Measurements from ENCODE around the gene YKT6.

Gene YKT6

GRCh38 chr7:44218418-44219201 is 17.8 kb downstream of the YKT6 start:
- no peak for DNase-seq (ENCODE audit: low spot score)

- no peak for DNase-seq (ENCODE audit: low spot score)
These were observed 18.7 kb downstream of the YKT6 start for GRCh38 chr7:44219371-44220045.

GRCh38 chr7:44220046-44220357 is 19.2 kb downstream of the YKT6 start:
- DNase-seq (ENCODE audit: low spot score): no peak

- no peak for DNase-seq (ENCODE audit: low spot score)
These were observed 19.8 kb downstream of the YKT6 start for GRCh38 chr7:44220358-44221112.

- DNase-seq (ENCODE audit: low spot score): no peak
These were observed 20.5 kb downstream of the YKT6 start for GRCh38 chr7:44221231-44221791.

- DNase-seq (ENCODE audit: low spot score): no peak
These were observed 21.3 kb downstream of the YKT6 start for GRCh38 chr7:44222074-44222473.

GRCh38 chr7:44222776-44223261 is 22.0 kb downstream of the YKT6 start:
- DNase-seq (ENCODE audit: low spot score): no peak

GRCh38 chr7:44223362-44224079 is 22.7 kb downstream of the YKT6 start:
- DNase-seq (ENCODE audit: low spot score): no peak

- no peak for DNase-seq (ENCODE audit: low spot score)
These were observed 23.5 kb downstream of the YKT6 start for GRCh38 chr7:44224080-44224973.

- DNase-seq (ENCODE audit: low spot score): no peak
These were observed 24.3 kb downstream of the YKT6 start for GRCh38 chr7:44224974-44225565.

GRCh38 chr7:44225566-44226395 is 25.0 kb downstream of the YKT6 start:
- DNase-seq (ENCODE audit: low spot score): no peak

GRCh38 chr7:44226396-44226753 is 25.6 kb downstream of the YKT6 start:
- DNase-seq (ENCODE audit: low spot score): no peak

- no peak for DNase-seq (ENCODE audit: low spot score)
These were observed 27.1 kb downstream of the YKT6 start for GRCh38 chr7:44227911-44228310.

- no peak for DNase-seq (ENCODE audit: low spot score)
These were observed 28.0 kb downstream of the YKT6 start for GRCh38 chr7:44228571-44229350.

- no peak for DNase-seq (ENCODE audit: low spot score)
These were observed 28.8 kb downstream of the YKT6 start for GRCh38 chr7:44229546-44230105.

- no peak for DNase-seq (ENCODE audit: low spot score)
These were observed 29.5 kb downstream of the YKT6 start for GRCh38 chr7:44230286-44230685.

- DNase-seq (ENCODE audit: low spot score): no peak
These were observed 30.3 kb downstream of the YKT6 start for GRCh38 chr7:44231088-44231487.

- DNase-seq (ENCODE audit: low spot score): no peak
These were observed 31.6 kb downstream of the YKT6 start for GRCh38 chr7:44232396-44232795.
